NCI-H2227 treated with DMSO at 0.1 percent for 48 hours (cell line): ENCODE measurements around the gene TRABD2B.
A peak's percentile ranks its signal among the peaks of the same experiment; 100 is the strongest.

Source experiments
- DNase-seq: peaks from one replicate; lab custom pipeline; 2025; lab: John Stamatoyannopoulos, UW

The TRABD2B gene

GRCh38 chr1:47875831-47876586, 121.2 kb downstream of the TRABD2B start:
- DNase-seq, result peak; percentile 37

- no peak for DNase-seq
Measured at GRCh38 chr1:47875036-47875435, 122.1 kb downstream of the TRABD2B start.

DNA sequence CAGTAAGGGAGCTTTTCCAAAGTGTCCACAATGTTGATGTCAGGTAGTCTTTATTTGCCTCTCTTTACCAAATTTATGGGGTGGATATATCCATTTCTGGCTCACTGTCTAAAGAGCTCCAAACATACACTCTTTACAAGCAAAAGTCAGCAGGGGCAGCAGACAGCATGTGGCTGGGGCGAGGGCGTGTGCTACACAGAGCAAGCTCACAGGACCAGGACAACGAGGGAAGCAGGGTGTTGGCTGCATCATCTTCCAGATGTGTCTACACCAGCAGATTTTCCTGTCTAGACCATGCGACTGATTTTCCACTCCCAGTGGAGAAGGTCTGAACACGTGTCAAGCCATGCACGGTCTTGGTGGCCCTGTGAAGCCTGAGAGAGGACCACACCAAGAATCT, 123.8 kb downstream of the TRABD2B start:
- DNase-seq, result no peak

DNA sequence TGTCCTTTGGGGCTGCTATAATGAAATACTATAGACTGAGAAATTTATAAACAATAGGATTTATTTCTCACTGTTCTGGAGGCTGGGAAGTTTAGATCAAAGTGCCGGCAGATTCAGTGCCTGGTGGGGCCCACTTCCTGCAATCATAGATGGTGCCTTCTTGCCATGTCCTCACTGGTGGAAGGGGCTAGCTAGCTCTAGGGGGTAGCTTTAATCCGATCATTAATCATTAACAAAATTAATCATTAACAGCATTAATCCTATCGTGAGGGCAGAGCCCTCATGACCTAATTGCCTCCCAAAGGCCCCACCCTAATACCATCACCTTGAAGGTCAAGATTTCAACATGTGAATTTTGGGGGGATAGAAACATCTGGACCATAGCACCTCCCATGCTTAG, 124.3 kb downstream of the TRABD2B start:
- no peak for DNase-seq

GRCh38 chr1:47871799-47872353, 125.3 kb downstream of the TRABD2B start:
- no peak for DNase-seq

DNA sequence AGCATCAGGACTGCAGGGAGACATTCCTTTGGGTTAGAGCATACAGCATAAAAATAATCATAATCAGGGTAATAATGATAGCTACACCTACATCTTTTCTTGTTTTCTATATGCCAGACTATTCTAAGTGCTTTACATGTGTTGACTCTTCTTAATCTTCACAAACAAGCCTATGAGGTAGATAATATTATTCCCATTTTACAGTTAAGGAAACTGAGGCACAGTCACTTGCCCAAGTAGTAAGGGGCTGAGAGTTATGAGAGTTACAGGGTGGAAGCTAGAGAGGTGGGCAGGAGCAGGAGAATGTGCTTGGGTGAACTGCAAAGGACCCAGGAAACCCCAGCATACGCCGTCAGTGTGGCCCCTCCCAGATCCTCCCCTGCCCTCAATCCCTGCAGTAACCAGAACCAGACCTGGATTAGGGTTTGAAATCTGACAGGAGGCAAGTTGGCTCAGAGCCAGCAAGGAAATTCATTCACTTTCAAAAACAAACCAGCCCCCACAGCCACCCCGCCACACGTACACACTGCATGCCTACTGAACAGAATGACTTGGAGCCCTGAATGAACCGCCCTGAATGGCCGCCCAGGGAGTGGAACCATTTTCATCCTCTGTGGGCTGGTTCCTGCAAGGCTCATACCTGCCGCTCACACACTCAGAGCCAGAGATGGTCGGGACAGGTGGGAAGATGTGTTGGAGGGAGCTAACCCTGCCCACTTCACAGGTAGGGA, 126.1 kb downstream of the TRABD2B start:
- no peak for DNase-seq

DNA sequence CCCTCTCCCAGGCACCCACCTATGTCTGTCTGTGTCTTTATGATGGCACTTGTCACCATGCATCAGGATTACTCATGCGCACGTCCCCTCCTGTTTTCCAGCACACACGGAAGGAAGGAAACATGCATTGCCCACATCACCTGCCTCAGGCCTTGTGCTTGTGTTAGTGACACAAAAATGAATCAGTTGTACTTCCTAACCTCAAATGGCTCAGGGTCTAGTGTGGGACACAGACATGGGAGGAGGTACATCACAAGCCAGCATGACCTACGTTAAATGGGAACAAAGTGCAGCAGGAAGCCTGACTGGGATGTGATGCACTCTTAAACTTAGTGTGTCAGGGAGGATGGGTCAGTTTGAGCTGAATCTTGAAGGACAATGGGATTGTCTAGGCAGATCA, 126.7 kb downstream of the TRABD2B start:
- no peak for DNase-seq

- DNase-seq, result no peak
Measured at GRCh38 chr1:47868348-47868676, 128.9 kb downstream of the TRABD2B start.

GRCh38 chr1:47867438-47868347, 129.5 kb downstream of the TRABD2B start:
- no peak for DNase-seq

DNA sequence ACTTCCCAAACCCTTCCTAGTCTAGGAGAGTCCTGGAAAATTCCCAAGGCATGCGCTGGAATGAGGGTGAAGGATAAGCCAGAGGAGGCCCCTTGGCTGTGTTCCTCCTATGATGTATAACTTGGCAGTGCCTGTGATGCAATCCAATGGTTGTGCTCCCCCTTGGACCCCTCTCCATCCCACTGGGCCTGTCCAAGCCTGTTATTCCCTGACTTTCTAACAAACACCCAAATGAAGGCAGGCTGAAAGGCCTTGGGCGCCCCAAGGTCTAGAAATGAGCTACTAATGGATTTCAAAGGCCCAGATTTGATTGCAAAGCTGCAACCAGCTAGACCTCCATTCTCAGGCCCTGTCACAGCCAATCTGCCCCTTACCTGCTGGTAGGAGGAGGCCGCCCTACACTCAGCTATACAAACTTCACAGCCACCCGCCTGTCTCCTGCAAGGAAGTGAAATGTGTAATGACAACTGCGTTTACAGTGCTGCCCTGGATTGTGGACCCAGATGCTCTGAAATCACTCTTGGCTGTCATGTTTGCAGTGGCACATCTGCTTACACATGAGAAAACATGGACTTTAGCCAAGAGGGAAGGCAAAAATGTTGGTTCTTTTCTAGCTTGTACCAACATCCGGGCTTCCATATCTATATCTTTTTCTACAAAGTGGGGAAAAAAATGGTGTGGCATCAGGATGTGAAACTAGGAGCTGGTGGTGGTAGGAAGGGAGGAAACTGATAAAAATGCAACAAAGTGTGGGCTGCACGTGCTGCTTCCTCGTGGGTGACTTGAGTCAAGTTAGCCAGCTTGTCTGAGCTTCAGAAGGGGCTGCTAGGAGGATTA, 130.4 kb downstream of the TRABD2B start:
- no peak for DNase-seq

GRCh38 chr1:47865881-47866535, 131.2 kb downstream of the TRABD2B start:
- no peak for DNase-seq

- DNase-seq, result no peak
Measured at GRCh38 chr1:47859092-47859743, 138.0 kb downstream of the TRABD2B start.

DNA sequence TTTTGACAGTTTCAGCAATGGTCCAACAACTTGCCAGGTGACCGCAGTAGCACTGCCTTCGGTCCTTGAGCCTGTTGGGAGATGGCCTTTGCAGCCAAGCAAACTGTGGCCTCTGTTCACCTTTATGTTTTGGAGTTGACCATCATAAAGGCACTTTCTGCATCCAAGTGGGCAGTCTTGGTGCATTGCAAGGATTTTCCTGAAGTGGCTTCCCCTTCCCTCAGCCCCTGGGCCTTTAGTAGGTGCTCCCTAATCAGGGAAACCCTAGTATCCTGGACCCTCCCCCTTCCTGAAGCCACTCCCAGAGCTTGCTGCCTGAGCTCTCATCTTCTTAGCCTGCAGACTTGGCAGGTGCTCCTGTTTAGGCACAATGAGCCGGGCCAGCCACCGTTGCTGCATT, 140.2 kb downstream of the TRABD2B start:
- no peak for DNase-seq

GRCh38 chr1:47855230-47855629, 142.0 kb downstream of the TRABD2B start:
- no peak for DNase-seq

DNA sequence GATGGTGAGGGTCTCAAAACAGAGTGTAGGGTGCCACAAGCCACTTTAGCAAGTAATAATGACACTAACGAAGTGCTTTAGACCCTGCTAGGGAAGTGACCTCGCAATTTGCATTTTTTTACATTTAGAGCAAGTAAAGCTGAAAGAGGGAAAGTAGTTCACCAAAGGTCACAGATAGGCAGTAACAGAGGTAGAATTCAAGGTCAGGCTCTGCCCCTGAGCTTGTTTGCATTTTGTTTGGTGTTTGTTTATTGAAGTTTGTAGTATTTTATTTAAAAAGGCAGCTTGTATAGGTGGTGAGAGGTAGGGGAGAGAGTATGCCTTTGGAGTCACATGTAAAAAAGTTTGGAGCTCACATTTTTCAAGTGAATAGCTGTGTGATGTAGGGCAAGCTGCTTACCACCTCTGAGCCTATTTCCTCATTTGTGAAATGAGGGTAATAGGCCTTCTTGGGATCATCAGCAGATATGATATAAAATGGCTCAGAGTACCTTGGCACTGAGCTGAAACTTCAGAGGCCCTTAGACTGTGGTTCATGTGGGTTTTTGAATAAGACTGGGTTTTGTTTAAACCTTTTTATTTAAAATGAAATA, 142.5 kb downstream of the TRABD2B start:
- DNase-seq, result no peak

DNA sequence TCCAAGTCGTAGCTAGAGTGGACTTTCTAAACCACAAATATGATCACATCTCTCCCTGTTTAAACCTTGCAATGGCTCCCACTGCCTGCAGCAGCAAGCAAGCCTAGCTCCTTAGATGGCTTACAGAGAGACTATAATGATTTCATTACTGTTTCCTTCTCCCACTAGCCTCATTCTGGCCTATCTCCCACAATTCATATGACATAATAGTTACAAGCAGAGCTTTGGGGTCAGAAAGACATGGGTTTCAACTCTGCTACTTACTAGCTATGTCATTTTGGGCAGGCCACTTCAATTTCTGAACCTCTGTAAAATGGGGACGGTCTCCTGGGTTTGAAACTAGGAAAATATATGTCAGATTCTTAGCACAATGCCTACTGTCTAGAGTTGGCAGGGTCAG, 143.3 kb downstream of the TRABD2B start:
- DNase-seq, result no peak

DNA sequence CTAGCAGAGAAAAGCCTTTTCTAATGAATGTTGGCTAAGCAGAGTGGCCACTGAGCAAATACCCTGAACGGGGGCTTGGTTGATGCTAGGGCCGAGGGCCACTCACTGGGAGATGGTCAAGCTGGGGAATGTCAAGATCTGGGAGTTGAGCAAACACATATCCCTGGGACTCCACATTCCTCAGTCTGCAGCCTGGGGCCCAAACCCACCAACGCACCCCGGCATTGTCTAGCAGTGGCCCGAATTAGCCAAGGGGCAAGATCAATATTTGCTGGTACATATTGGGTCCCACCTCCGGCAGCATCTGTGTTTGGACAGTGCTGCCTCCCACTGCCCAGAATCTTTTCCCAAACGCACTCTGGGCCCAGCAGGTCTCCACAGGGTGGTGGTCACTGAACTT, 144.1 kb downstream of the TRABD2B start:
- no peak for DNase-seq

DNA sequence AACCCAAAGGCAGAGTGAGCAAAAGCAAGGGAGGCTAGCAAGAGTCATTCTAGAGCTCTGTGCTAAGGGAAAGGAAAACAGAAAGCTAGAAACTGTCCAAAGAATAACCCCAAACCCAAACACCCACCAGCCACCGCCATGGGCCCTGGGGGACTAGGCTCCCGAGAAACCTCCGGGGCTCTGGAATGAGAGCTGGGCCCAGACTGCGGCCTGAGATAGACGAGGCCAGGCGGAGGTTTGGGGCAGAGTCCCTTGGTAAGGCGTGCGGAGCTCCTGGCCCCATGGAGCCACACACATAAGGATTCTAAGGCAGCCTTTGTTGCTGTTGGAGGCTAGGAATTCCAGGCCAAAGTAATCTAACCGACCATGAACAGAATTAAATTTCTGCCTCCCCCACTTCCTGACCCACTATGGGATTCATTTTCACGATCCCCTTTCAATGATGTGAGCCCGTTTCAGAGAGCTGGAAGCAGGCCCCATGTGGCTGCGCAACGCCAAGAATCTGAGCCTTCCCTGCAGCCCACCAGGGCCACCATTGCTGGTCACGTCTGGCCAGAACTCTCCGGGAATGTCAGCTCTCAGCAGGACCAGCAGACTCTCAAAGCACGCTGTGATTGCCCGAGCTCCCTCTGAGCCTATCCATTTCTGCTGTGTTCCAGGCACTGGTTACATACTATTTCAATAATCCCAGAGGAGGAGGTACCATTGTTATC, 145.0 kb downstream of the TRABD2B start:
- no peak for DNase-seq

DNA sequence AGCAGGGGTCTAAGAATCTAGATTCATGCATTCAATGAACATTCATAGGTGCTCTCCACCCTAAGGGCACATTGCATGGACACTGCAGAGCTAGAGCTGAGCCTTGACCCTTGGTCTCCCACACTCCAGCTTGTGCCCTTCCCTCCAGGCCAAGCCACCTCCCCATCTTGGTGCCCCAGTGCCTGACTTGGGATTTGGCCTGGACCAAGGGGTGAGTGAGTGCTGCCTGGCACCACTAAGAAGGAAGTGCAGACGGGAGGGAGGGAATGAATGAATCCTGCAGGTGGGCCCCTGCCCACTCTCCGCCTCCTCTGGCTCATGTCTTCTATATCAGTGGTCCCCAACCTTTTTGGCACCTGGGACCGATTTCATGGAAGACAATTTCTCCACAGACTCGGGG, 146.7 kb downstream of the TRABD2B start:
- DNase-seq, result no peak
